NCI-H345 treated with DMSO at 0.1 percent for 48 hours (cell line): ENCODE data around the gene HIF3A.
A peak's percentile ranks its signal among the peaks of the same experiment; 100 is the strongest.
"Not testable (repeated sequence)": the region's sequence is repeated elsewhere in the genome, so short reads cannot be mapped to it uniquely, and the experiment has no call there.

Source experiments
- DNase-seq: peaks from one replicate; lab custom pipeline; 2025; ENCODE audit not compliant: unreplicated experiment; lab: John Stamatoyannopoulos, UW

Gene HIF3A

GRCh38 chr19:46356149-46357055 is 59.6 kb downstream of the HIF3A start:
- DNase-seq = no peak

GRCh38 chr19:46357846-46358583 is 61.2 kb downstream of the HIF3A start:
- DNase-seq = no peak

- DNase-seq = no peak
Measured at GRCh38 chr19:46361915-46362314, 65.1 kb downstream of the HIF3A start.

GRCh38 chr19:46364359-46364758 is 67.5 kb downstream of the HIF3A start:
- no peak for DNase-seq

- DNase-seq = no peak
Measured at GRCh38 chr19:46365561-46365960, 68.7 kb downstream of the HIF3A start.

GRCh38 chr19:46366620-46367292 is 69.9 kb downstream of the HIF3A start:
- DNase-seq = no peak

- no peak for DNase-seq
Measured at GRCh38 chr19:46367426-46367825, 70.6 kb downstream of the HIF3A start.

- no peak for DNase-seq
Measured at GRCh38 chr19:46368116-46368515, 71.3 kb downstream of the HIF3A start.

- no peak for DNase-seq
Measured at GRCh38 chr19:46369817-46370216, 73.0 kb downstream of the HIF3A start.

GRCh38 chr19:46371371-46371901 is 74.6 kb downstream of the HIF3A start:
- no peak for DNase-seq

GRCh38 chr19:46372901-46373490 is 76.2 kb downstream of the HIF3A start:
- peak; percentile 5 for DNase-seq

- peak; percentile 88 for DNase-seq
Measured at GRCh38 chr19:46373491-46374359, 76.9 kb downstream of the HIF3A start.

- DNase-seq = no peak
Measured at GRCh38 chr19:46374536-46375475, 78.0 kb downstream of the HIF3A start.

GRCh38 chr19:46375476-46376067 is 78.7 kb downstream of the HIF3A start:
- not testable (repeated sequence) for DNase-seq

GRCh38 chr19:46376241-46377153 is 79.7 kb downstream of the HIF3A start:
- DNase-seq = no peak

GRCh38 chr19:46378268-46378667 is 81.4 kb downstream of the HIF3A start:
- DNase-seq = no peak

- no peak for DNase-seq
Measured at GRCh38 chr19:46380690-46381089, 83.8 kb downstream of the HIF3A start.
